Esophagus muscularis mucosa (tissue), 3 donors: ENCODE data around the gene CLCN7.

Experiments
- CTCF ChIP-seq, 3 experiments: fragments of 200-600 bp in 2 of 3; fragments of 450-650 bp in 1 of 3; sonication (generic) in 2 of 3; IDR thresholded peaks; one replicate each; pipeline ENCODE4 v1.5.1; 2017 to 2019; ENCODE audit warnings: antibody characterized with exemption in 3 of 3, mild to moderate bottlenecking in 2 of 3, moderate library complexity in 1 of 3
- POLR2A ChIP-seq: fragments of 450-650 bp; IDR thresholded peaks from one replicate; pipeline ENCODE4 v1.6.1; 2017; ENCODE audit warnings: antibody characterized with exemption, moderate library complexity, mild to moderate bottlenecking, low read depth
- POLR2AphosphoS5 ChIP-seq, 2 donors: sonication (generic); formaldehyde crosslinking; IDR thresholded peaks; one replicate each; pipeline ENCODE4 v1.6.1; 2017; ENCODE audit warnings: antibody characterized with exemption in 2 of 2

GRCh38 chr16:1429012-1429411 is 45.8 kb downstream of the CLCN7 start:
- TF ChIP-seq CTCF (IDR thresholded peaks at IDR 0.05) (no peak), POLR2A (no peak), POLR2AphosphoS5 (IDR thresholded peaks at IDR 0.05) (no peak)
